Panc1 (cell line): ENCODE data around the gene WDFY3.

ENCODE experiments used
- CTCF ChIP-seq: fragments of 450-650 bp; IDR thresholded peaks from 2 replicates; pipeline ENCODE4 v1.5.1; 2017; ENCODE audit warnings: mild to moderate bottlenecking
- POLR2AphosphoS5 ChIP-seq: IDR thresholded peaks from 2 replicates; pipeline ENCODE4 v1.6.1; 2012; ENCODE audit warnings: mild to moderate bottlenecking, low read depth, low read length, moderate library complexity
- REST ChIP-seq, 2 experiments: IDR thresholded peaks; 2 replicates each; pipeline ENCODE4 v1.6.1; 2011 to 2012; ENCODE audit warnings: low read depth in 2 of 2, control low read depth in 1 of 2, low read length in 1 of 2, mild to moderate bottlenecking in 1 of 2, moderate library complexity in 1 of 2; ENCODE audit not compliant: insufficient read depth in 1 of 2
- SIN3A ChIP-seq: IDR thresholded peaks from 2 replicates; pipeline ENCODE4 v1.6.1; 2012; ENCODE audit warnings: low read depth, mild to moderate bottlenecking, low read length, moderate library complexity, borderline replicate concordance; ENCODE audit not compliant: insufficient read depth
- TCF7L2 ChIP-seq: IDR thresholded peaks from 2 replicates; pipeline ENCODE4 v1.6.1; 2011; ENCODE audit warnings: mild to moderate bottlenecking, low read depth, low read length, inconsistent platforms

GRCh38 chr4:84782517-84782916 is 184.0 kb downstream of the WDFY3 start:
- TF ChIP-seq CTCF (no peak), REST (IDR thresholded peaks at IDR 0.05; ENCODE audit: insufficient read depth in 1 of 2, low read depth in 2 of 2, low read length in 1 of 2) (no peak), TCF7L2 (no peak), POLR2AphosphoS5 (no peak), SIN3A (no peak)
